H9 (cell line): ENCODE data around the gene ERC2. TPM values are rescaled to one million over a fixed set of nuclear protein-coding genes. Genes with fewer than 3 reads are reported as not detected.

ENCODE experiments used
- DNase-seq: peaks from one replicate; pipeline ENCODE4 v3.0.0-alpha.2; 2017
- H2AFZ ChIP-seq: one replicate; pipeline ENCODE4 v1.6.1; 2013; ENCODE audit warnings: mild to moderate bottlenecking, low read length, control low read depth, moderate library complexity
- H2AK5ac ChIP-seq: 2 replicates; pipeline ENCODE4 v1.6.1; 2013; ENCODE audit warnings: low read length, control low read depth, mixed read lengths; ENCODE audit not compliant: insufficient read length
- H2BK120ac ChIP-seq: one replicate; pipeline ENCODE4 v1.6.1; 2013; ENCODE audit warnings: low read depth, mild to moderate bottlenecking, low read length, control low read depth, inconsistent platforms; ENCODE audit not compliant: poor library complexity, severe bottlenecking
- H2BK12ac ChIP-seq: 2 replicates; pipeline ENCODE4 v1.6.1; 2013; ENCODE audit warnings: low read length, control low read depth, mixed read lengths, low read depth; ENCODE audit not compliant: insufficient read length
- H2BK15ac ChIP-seq: 2 replicates; pipeline ENCODE4 v1.6.1; 2013; ENCODE audit warnings: low read depth, low read length, control low read depth
- H2BK20ac ChIP-seq: one replicate; pipeline ENCODE4 v1.6.1; 2013; ENCODE audit warnings: low read depth, mild to moderate bottlenecking, low read length, control low read depth, inconsistent platforms; ENCODE audit not compliant: poor library complexity, severe bottlenecking
- H2BK5ac ChIP-seq: 2 replicates; pipeline ENCODE4 v1.6.1; 2013; ENCODE audit warnings: low read length, control low read depth, mixed read lengths; ENCODE audit not compliant: insufficient read length
- H3K14ac ChIP-seq: 2 replicates; pipeline ENCODE4 v1.6.1; 2013; ENCODE audit warnings: low read length, control low read depth; ENCODE audit not compliant: insufficient read depth
- H3K18ac ChIP-seq: 2 replicates; pipeline ENCODE4 v1.6.1; 2013; ENCODE audit warnings: low read depth, mild to moderate bottlenecking, mixed read lengths, low read length, control low read depth; ENCODE audit not compliant: insufficient read length
- H3K23ac ChIP-seq: 2 replicates; pipeline ENCODE4 v1.6.1; 2013; ENCODE audit warnings: low read length, control low read depth, mixed read lengths, low read depth; ENCODE audit not compliant: insufficient read length
- H3K23me2 ChIP-seq: 2 replicates; pipeline ENCODE4 v1.6.1; 2013; ENCODE audit warnings: low read depth, mild to moderate bottlenecking, mixed read lengths, low read length, control low read depth; ENCODE audit not compliant: insufficient read length, poor library complexity, severe bottlenecking
- H3K27ac ChIP-seq: 2 replicates; pipeline ENCODE4 v1.5.1; 2013; ENCODE audit warnings: low read length, control low read depth, mixed read lengths, low read depth; ENCODE audit not compliant: insufficient read length
- H3K27me3 ChIP-seq: 2 replicates; pipeline ENCODE4 v1.6.1; 2013; ENCODE audit warnings: low read length, control low read depth, inconsistent platforms; ENCODE audit not compliant: insufficient read depth
- H3K4ac ChIP-seq: 2 replicates; pipeline ENCODE4 v1.6.1; 2013; ENCODE audit warnings: low read depth, mild to moderate bottlenecking, control low read depth, inconsistent platforms, low read length, moderate library complexity
- H3K4me1 ChIP-seq: 2 replicates; pipeline ENCODE4 v1.6.1; 2013; ENCODE audit warnings: low read length, control low read depth, inconsistent platforms; ENCODE audit not compliant: insufficient read depth
- H3K4me2 ChIP-seq: 2 replicates; pipeline ENCODE4 v1.6.1; 2013; ENCODE audit warnings: low read length, control low read depth, mixed read lengths; ENCODE audit not compliant: insufficient read length, insufficient read depth
- H3K56ac ChIP-seq: 2 replicates; pipeline ENCODE4 v1.6.1; 2013; ENCODE audit warnings: low read depth, mild to moderate bottlenecking, mixed read lengths, low read length, control low read depth; ENCODE audit not compliant: insufficient read length
- H3K79me1 ChIP-seq: 2 replicates; pipeline ENCODE4 v1.6.1; 2013; ENCODE audit warnings: low read depth, mild to moderate bottlenecking, moderate library complexity, low read length, control low read depth, inconsistent platforms; ENCODE audit not compliant: insufficient read depth, poor library complexity, severe bottlenecking
- H3K79me2 ChIP-seq: 2 replicates; pipeline ENCODE4 v1.6.1; 2013; ENCODE audit warnings: low read length, control low read depth, inconsistent platforms; ENCODE audit not compliant: insufficient read depth
- H3K9ac ChIP-seq: 2 replicates; pipeline ENCODE4 v1.6.1; 2013; ENCODE audit warnings: low read length, control low read depth, mixed read lengths; ENCODE audit not compliant: insufficient read length; ENCODE audit errors: extremely low read depth
- H3K9me3 ChIP-seq: one replicate; pipeline ENCODE4 v1.6.1; 2013; ENCODE audit warnings: low read depth, low read length, inconsistent platforms; ENCODE audit not compliant: control insufficient read depth
- H3T11ph ChIP-seq: one replicate; pipeline ENCODE4 v1.6.1; 2013; ENCODE audit warnings: mild to moderate bottlenecking, low read length, control low read depth, inconsistent platforms
- H4K20me1 ChIP-seq: one replicate; pipeline ENCODE4 v1.6.1; 2013; ENCODE audit not compliant: control insufficient read depth, insufficient read length, insufficient read depth
- H4K5ac ChIP-seq: 2 replicates; pipeline ENCODE4 v1.6.1; 2013; ENCODE audit warnings: low read depth, mild to moderate bottlenecking, mixed read lengths, low read length, control low read depth; ENCODE audit not compliant: insufficient read length
- H4K8ac ChIP-seq: replicated peaks from 2 replicates; pipeline ENCODE4 v1.6.1; 2013; ENCODE audit warnings: low read length, control low read depth, mixed read lengths, low read depth; ENCODE audit not compliant: insufficient read length
- H4K91ac ChIP-seq: 2 replicates; pipeline ENCODE4 v1.6.1; 2013; ENCODE audit warnings: low read depth, mild to moderate bottlenecking, moderate library complexity, mixed read lengths, low read length, control low read depth; ENCODE audit not compliant: insufficient read length
- H3K27ac Mint-ChIP-seq, 3 experiments: 2 replicates in 2 of 3; 3 replicates in 1 of 3; pipeline ENCODE4 v1.8.0; 2020 to 2021; ENCODE audit warnings: mixed read lengths in 3 of 3, mild to moderate bottlenecking in 1 of 3, moderate library complexity in 1 of 3
- H3K27me3 Mint-ChIP-seq: 2 replicates; pipeline ENCODE4 v1.8.0; 2021; ENCODE audit warnings: low read depth, mild to moderate bottlenecking, moderate library complexity, mixed read lengths
- H3K36me3 Mint-ChIP-seq, 3 experiments: 2 replicates in 2 of 3; 3 replicates in 1 of 3; pipeline ENCODE4 v1.8.0; 2020 to 2021; ENCODE audit warnings: low read depth in 3 of 3, mixed read lengths in 3 of 3; ENCODE audit not compliant: insufficient read depth in 1 of 3
- H3K4me1 Mint-ChIP-seq, 2 experiments: 2 replicates each; pipeline ENCODE4 v1.8.0; 2020; ENCODE audit warnings: mixed read lengths in 2 of 2
- H3K4me3 Mint-ChIP-seq, 2 experiments: 2 replicates in 1 of 2; 3 replicates in 1 of 2; pipeline ENCODE4 v1.8.0; 2020 to 2021; ENCODE audit warnings: mild to moderate bottlenecking in 2 of 2, mixed read lengths in 2 of 2, moderate library complexity in 1 of 2
- H3K9me3 Mint-ChIP-seq, 2 experiments: 2 replicates in 1 of 2; 3 replicates in 1 of 2; pipeline ENCODE4 v1.8.0; 2020; ENCODE audit warnings: mild to moderate bottlenecking in 2 of 2, mixed read lengths in 2 of 2, moderate library complexity in 1 of 2
- WGBS: extraction: QIAGEN DNeasy Blood & Tissue Kit; methylation state at CpG from one replicate; pipeline ENCODE4 v1.1.7; 2013; ENCODE audit warnings: missing lambda C conversion rate, low lambda C conversion rate, mixed read lengths; ENCODE audit not compliant: insufficient read length; ENCODE audit errors: extremely low coverage; 5-methylcytosine and 5-hydroxymethylcytosine counted together
- total RNA-seq: library from RNA; stranded (reverse); gene quantifications from 2 replicates; pipeline ENCODE4 v1.2.1, GENCODE V29; 2021
- TF ChIP-seq, protein P1 (sequence below): fragments of 200-600 bp; sonication (generic); conservative IDR thresholded peaks from 3 replicates; pipeline ENCODE4 v1.8.0; 2021; ENCODE audit warnings: antibody characterized with exemption, mild to moderate bottlenecking

ERC2 gene
- total RNA-seq, 1 experiment from 2014 or later: 15.4 TPM

DNA sequence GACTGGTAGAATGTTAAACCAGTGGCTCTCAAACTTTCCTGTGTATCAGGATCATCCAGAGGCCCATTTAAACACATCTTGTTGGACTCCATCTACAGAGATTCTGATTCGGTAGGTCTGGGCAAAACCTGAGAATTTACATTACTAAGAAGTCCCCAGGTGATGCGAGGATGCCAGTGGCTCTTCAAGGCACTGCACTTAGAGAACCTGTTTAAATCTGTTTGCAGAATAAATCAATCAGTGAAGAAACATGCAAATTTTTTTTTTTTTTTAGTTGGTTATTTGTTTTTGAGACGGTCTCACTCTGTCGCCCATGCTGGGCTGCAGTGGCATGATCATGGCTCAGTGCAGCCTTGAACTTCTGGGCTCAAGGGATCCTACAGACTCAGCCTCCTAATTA, 863.4 kb downstream of the ERC2 start:
- Histone ChIP-seq H3K9ac (no peak overlapping the region), H2BK15ac (no peak overlapping the region), H3K79me2 (no peaks in the 10 kb centered on the region), H3K23ac (no peak overlapping the region), H3K23me2 (no peaks in the 10 kb centered on the region), H2BK5ac (no peak overlapping the region), H4K20me1 (no peaks in the 10 kb centered on the region), H3K56ac (no peak overlapping the region), H3K14ac (no peak overlapping the region), H2AK5ac (no peak overlapping the region), H2BK20ac (no peak overlapping the region), H3K4me2 (no peak overlapping the region), H2AFZ (no peak overlapping the region), H3K4me1 (peaks cover 3% of the 10 kb centered on the region; the same call in 1 of the 2 replicates), H4K8ac (no peak overlapping the region), H3K9me3 (no peaks in the 10 kb centered on the region), H2BK12ac (no peak overlapping the region), H3K18ac (no peak overlapping the region), H3K79me1 (no peaks in the 10 kb centered on the region), H3T11ph (no peak overlapping the region), H2BK120ac (no peak overlapping the region), H3K27ac (no peak overlapping the region), H3K27me3 (no peaks in the 10 kb centered on the region), H4K5ac (no peak overlapping the region), H4K91ac (no peak overlapping the region), H3K4ac (no peak overlapping the region)
- H3K9me3 Mint-ChIP-seq: no peaks in the 10 kb centered on the region
- H3K36me3 Mint-ChIP-seq: no peaks in the 10 kb centered on the region
- 0 out of 2 replicates have a peak, but pooled peaks cover 1% of the 10 kb centered on the region for H3K27me3 Mint-ChIP-seq
- no CpG with 5 or more reads among the region's 4 CpGs for WGBS
- TF ChIP-seq, protein P1, sequence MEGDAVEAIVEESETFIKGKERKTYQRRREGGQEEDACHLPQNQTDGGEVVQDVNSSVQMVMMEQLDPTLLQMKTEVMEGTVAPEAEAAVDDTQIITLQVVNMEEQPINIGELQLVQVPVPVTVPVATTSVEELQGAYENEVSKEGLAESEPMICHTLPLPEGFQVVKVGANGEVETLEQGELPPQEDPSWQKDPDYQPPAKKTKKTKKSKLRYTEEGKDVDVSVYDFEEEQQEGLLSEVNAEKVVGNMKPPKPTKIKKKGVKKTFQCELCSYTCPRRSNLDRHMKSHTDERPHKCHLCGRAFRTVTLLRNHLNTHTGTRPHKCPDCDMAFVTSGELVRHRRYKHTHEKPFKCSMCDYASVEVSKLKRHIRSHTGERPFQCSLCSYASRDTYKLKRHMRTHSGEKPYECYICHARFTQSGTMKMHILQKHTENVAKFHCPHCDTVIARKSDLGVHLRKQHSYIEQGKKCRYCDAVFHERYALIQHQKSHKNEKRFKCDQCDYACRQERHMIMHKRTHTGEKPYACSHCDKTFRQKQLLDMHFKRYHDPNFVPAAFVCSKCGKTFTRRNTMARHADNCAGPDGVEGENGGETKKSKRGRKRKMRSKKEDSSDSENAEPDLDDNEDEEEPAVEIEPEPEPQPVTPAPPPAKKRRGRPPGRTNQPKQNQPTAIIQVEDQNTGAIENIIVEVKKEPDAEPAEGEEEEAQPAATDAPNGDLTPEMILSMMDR: no peak
- DNase-seq: no peak
- no peak overlapping the region for H3K4me3 Mint-ChIP-seq
- peaks cover 20 to 28% of the 10 kb centered on the region in 2 experiments for H3K4me1 Mint-ChIP-seq
- H3K27ac Mint-ChIP-seq: peak overlapping the region in 1 of 3 experiments; percentile 64; a peak in 1 of 7 replicates
